ENCODE measurements around the gene TMEM144. TPM values are rescaled to one million over a fixed set of nuclear protein-coding genes. Genes with fewer than 3 reads are reported as not detected.
"Not testable (repeated sequence)": the region's sequence is repeated elsewhere in the genome, so short reads cannot be mapped to it uniquely, and the experiment has no call there.

Gene TMEM144
- total RNA-seq, 1 donor from 2014 or later: 7.6 TPM

DNA sequence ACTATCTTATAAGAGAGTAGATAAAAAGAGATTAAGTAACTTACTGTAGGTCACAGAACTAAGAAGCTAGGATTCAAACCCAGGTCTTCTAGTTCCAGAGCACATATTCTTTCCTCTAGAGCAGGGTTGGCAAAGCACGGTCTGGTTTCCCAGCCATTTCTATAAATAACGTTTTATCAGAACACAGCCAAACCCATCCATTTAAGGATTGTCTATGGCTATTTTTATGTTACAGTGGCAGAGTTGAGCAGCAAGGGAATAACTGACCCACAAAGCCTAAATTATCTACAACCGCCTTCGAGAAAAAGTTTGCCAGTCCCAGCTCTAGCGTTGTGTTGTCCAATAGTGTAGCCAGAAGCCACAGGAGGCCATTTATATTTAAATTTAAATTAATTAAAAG lies 7.5 kb downstream of the TMEM144 start:
- TF ChIP-seq, protein P1, sequence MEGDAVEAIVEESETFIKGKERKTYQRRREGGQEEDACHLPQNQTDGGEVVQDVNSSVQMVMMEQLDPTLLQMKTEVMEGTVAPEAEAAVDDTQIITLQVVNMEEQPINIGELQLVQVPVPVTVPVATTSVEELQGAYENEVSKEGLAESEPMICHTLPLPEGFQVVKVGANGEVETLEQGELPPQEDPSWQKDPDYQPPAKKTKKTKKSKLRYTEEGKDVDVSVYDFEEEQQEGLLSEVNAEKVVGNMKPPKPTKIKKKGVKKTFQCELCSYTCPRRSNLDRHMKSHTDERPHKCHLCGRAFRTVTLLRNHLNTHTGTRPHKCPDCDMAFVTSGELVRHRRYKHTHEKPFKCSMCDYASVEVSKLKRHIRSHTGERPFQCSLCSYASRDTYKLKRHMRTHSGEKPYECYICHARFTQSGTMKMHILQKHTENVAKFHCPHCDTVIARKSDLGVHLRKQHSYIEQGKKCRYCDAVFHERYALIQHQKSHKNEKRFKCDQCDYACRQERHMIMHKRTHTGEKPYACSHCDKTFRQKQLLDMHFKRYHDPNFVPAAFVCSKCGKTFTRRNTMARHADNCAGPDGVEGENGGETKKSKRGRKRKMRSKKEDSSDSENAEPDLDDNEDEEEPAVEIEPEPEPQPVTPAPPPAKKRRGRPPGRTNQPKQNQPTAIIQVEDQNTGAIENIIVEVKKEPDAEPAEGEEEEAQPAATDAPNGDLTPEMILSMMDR (IDR thresholded peaks at IDR 0.05; ENCODE audit: insufficient read depth, low read depth, low read length): no peak
- TF ChIP-seq EZH2 (IDR thresholded peaks at IDR 0.05; ENCODE audit: insufficient read depth, low read length): no peak
- Histone ChIP-seq H3K4me3 (ENCODE audit: insufficient read depth, low read depth, low read length) (no peak overlapping the region), H3K4me1 (ENCODE audit: insufficient read depth, low read length) (no peaks in the 10 kb centered on the region), H3K27ac (ENCODE audit: low read depth, low read length) (no peak overlapping the region), H3K9me3 (ENCODE audit: insufficient read depth, low read depth, low read length) (no peaks in the 10 kb centered on the region), H3K36me3 (ENCODE audit: insufficient read depth, low read length) (no peaks in the 10 kb centered on the region), H4K20me1 (ENCODE audit: insufficient read depth, low read length) (no peaks in the 10 kb centered on the region), H3K79me2 (ENCODE audit: insufficient read depth, low read length) (no peaks in the 10 kb centered on the region), H3K9ac (ENCODE audit: low read length) (no peak overlapping the region), H3K27me3 (ENCODE audit: insufficient read depth, low read length) (no peaks in the 10 kb centered on the region), H2AFZ (ENCODE audit: low read depth, low read length) (no peak overlapping the region), H3K4me2 (ENCODE audit: low read length) (no peak overlapping the region)
- Mint-ChIP-seq H3K4me1 (ENCODE audit: low read depth, unreplicated experiment) (no peaks in the 10 kb centered on the region), H3K27me3 (ENCODE audit: low read depth, unreplicated experiment) (no peaks in the 10 kb centered on the region), H3K27ac (ENCODE audit: unreplicated experiment) (no peak overlapping the region), H3K4me3 (ENCODE audit: unreplicated experiment) (no peak overlapping the region), H3K9me3 (ENCODE audit: unreplicated experiment) (no peaks in the 10 kb centered on the region), H3K36me3 (ENCODE audit: low read depth, unreplicated experiment) (no peaks in the 10 kb centered on the region)
- no peak for DNase-seq (ENCODE audit: low read depth)
- no peak for FAIRE-seq

DNA sequence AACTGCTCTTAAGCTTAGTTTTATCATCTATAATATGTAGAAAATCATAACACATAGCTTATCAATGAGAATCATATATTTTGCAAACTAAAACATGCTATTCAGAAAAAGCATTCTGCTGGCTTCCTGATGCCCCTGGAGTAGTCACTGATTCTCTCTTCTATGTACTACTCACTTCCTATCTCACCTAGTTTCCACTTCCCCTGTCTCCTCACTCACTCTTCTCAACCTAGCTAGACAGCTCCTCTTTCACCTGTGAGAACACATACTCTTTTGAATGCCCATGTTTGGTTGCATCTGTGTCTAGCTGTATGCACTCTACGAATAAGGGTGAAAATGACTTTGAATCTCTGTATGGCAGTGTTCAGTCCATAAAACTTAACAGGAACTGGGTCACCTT lies 9.3 kb downstream of the TMEM144 start:
- no peak for FAIRE-seq
- H3K27ac Mint-ChIP-seq (ENCODE audit: unreplicated experiment): no peak overlapping the region
- no peak overlapping the region for H3K27ac ChIP-seq (ENCODE audit: low read depth, low read length)

DNA sequence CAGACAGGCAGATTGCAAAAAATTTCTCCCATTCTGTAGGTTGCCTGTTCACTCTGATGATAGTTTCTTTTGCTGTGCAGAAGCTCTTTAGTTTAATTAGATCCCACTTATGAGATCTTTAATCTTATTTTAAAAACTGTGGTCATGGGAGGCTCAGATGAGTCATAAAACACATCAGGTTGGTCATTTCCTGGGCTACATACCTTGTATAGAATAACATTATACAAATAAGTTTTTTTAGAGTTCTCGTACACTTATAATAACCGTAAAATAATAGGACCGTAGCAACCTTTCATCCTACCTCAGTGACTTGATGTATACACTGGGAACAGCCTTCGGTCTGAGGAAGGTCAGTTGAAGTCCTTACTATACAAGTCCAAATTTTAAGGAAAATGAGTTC lies 14.0 kb downstream of the TMEM144 start:
- not testable (repeated sequence) for H3K9ac ChIP-seq (ENCODE audit: low read length); DNase-seq (ENCODE audit: low read depth); H3K36me3 Mint-ChIP-seq (ENCODE audit: low read depth, unreplicated experiment); H3K79me2 ChIP-seq (ENCODE audit: insufficient read depth, low read length); H3K27me3 Mint-ChIP-seq (ENCODE audit: low read depth, unreplicated experiment); H3K36me3 ChIP-seq (ENCODE audit: insufficient read depth, low read length); H3K4me1 ChIP-seq (ENCODE audit: insufficient read depth, low read length); H3K27ac ChIP-seq (ENCODE audit: low read depth, low read length); H3K4me3 Mint-ChIP-seq (ENCODE audit: unreplicated experiment); H4K20me1 ChIP-seq (ENCODE audit: insufficient read depth, low read length); H3K9me3 Mint-ChIP-seq (ENCODE audit: unreplicated experiment); H3K4me2 ChIP-seq (ENCODE audit: low read length); H3K27me3 ChIP-seq (ENCODE audit: insufficient read depth, low read length); H3K4me1 Mint-ChIP-seq (ENCODE audit: low read depth, unreplicated experiment); H3K4me3 ChIP-seq (ENCODE audit: insufficient read depth, low read depth, low read length); H3K27ac Mint-ChIP-seq (ENCODE audit: unreplicated experiment); H3K9me3 ChIP-seq (ENCODE audit: insufficient read depth, low read depth, low read length); FAIRE-seq
- peak overlapping the region; percentile 10 for H2AFZ ChIP-seq (ENCODE audit: low read depth, low read length)

More for the DNA sequence above, 9.3 kb downstream of the TMEM144 start:
- H3K27me3 Mint-ChIP-seq (ENCODE audit: low read depth, unreplicated experiment): no peaks in the 10 kb centered on the region
- Histone ChIP-seq H4K20me1 (ENCODE audit: insufficient read depth, low read length) (no peaks in the 10 kb centered on the region), H2AFZ (ENCODE audit: low read depth, low read length) (no peak overlapping the region), H3K36me3 (ENCODE audit: insufficient read depth, low read length) (no peaks in the 10 kb centered on the region), H3K4me1 (ENCODE audit: insufficient read depth, low read length) (no peaks in the 10 kb centered on the region), H3K79me2 (ENCODE audit: insufficient read depth, low read length) (no peaks in the 10 kb centered on the region), H3K4me3 (ENCODE audit: insufficient read depth, low read depth, low read length) (no peak overlapping the region), H3K4me2 (ENCODE audit: low read length) (no peak overlapping the region), H3K27me3 (ENCODE audit: insufficient read depth, low read length) (no peaks in the 10 kb centered on the region), H3K9me3 (ENCODE audit: insufficient read depth, low read depth, low read length) (no peaks in the 10 kb centered on the region), H3K9ac (ENCODE audit: low read length) (no peak overlapping the region)
- no peaks in the 10 kb centered on the region for H3K9me3 Mint-ChIP-seq (ENCODE audit: unreplicated experiment)
- no peak for DNase-seq (ENCODE audit: low read depth)
- peaks cover 2% of the 10 kb centered on the region for H3K4me1 Mint-ChIP-seq (ENCODE audit: low read depth, unreplicated experiment)
- no peak overlapping the region for H3K4me3 Mint-ChIP-seq (ENCODE audit: unreplicated experiment)
- no peaks in the 10 kb centered on the region for H3K36me3 Mint-ChIP-seq (ENCODE audit: low read depth, unreplicated experiment)
- TF ChIP-seq, protein P1 (IDR thresholded peaks at IDR 0.05; ENCODE audit: insufficient read depth, low read depth, low read length): no peak
- no peak for TF ChIP-seq EZH2 (IDR thresholded peaks at IDR 0.05; ENCODE audit: insufficient read depth, low read length)

DNA sequence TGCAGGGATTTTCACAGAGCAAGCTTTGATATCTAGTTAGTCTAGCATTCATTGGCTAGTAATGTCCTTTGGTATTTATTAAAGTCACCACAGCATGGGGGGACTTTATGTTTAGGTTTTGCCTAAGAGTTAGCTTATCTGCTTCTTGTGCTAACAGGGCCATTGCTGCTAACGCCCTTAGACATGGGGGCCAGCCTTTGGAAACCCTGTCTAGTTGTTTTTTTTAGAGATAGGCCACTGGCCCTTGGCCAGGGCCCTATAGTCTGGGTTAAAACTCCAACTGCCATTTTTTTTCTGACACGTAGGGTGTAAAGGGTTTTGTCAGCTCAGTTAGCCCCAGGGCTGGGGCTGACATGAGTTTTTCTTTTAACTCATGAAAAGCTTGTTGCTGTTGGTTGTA lies 14.7 kb downstream of the TMEM144 start:
- not testable (repeated sequence) for H3K4me1 Mint-ChIP-seq (ENCODE audit: low read depth, unreplicated experiment); H3K27me3 ChIP-seq (ENCODE audit: insufficient read depth, low read length); H3K9ac ChIP-seq (ENCODE audit: low read length); H3K27me3 Mint-ChIP-seq (ENCODE audit: low read depth, unreplicated experiment); H3K27ac ChIP-seq (ENCODE audit: low read depth, low read length); H3K9me3 Mint-ChIP-seq (ENCODE audit: unreplicated experiment); H4K20me1 ChIP-seq (ENCODE audit: insufficient read depth, low read length); H3K4me2 ChIP-seq (ENCODE audit: low read length); H3K36me3 ChIP-seq (ENCODE audit: insufficient read depth, low read length); FAIRE-seq; H3K4me3 Mint-ChIP-seq (ENCODE audit: unreplicated experiment); H2AFZ ChIP-seq (ENCODE audit: low read depth, low read length); H3K27ac Mint-ChIP-seq (ENCODE audit: unreplicated experiment); H3K36me3 Mint-ChIP-seq (ENCODE audit: low read depth, unreplicated experiment); H3K79me2 ChIP-seq (ENCODE audit: insufficient read depth, low read length); H3K4me1 ChIP-seq (ENCODE audit: insufficient read depth, low read length); DNase-seq (ENCODE audit: low read depth); H3K4me3 ChIP-seq (ENCODE audit: insufficient read depth, low read depth, low read length); H3K9me3 ChIP-seq (ENCODE audit: insufficient read depth, low read depth, low read length)

DNA sequence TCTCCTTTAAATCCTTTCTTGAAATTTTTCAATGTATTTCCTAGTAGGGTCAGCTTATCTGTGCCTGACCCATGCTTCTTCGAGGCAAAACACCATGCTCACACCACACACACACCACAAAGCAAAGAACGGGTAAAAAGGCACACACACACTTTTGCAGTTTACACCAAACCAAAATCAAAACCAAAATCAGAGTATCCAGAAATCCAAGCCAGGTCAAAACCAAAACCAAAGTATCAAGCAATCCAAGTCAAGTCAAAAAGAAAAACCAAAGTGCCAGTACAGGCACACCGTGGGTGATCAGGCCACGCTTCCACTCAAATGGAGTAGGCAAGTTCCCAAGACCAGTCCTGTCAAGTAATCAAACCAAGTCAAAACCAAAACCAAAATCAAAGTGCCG lies 17.6 kb downstream of the TMEM144 start:
- not testable (repeated sequence) for H4K20me1 ChIP-seq (ENCODE audit: insufficient read depth, low read length); H3K36me3 ChIP-seq (ENCODE audit: insufficient read depth, low read length); H3K27ac Mint-ChIP-seq (ENCODE audit: unreplicated experiment); H3K4me1 Mint-ChIP-seq (ENCODE audit: low read depth, unreplicated experiment); H3K4me1 ChIP-seq (ENCODE audit: insufficient read depth, low read length); H3K9me3 ChIP-seq (ENCODE audit: insufficient read depth, low read depth, low read length); H3K36me3 Mint-ChIP-seq (ENCODE audit: low read depth, unreplicated experiment); H3K4me3 Mint-ChIP-seq (ENCODE audit: unreplicated experiment); H3K4me2 ChIP-seq (ENCODE audit: low read length); H3K9me3 Mint-ChIP-seq (ENCODE audit: unreplicated experiment); H3K79me2 ChIP-seq (ENCODE audit: insufficient read depth, low read length); H3K27ac ChIP-seq (ENCODE audit: low read depth, low read length); H3K4me3 ChIP-seq (ENCODE audit: insufficient read depth, low read depth, low read length); H3K27me3 ChIP-seq (ENCODE audit: insufficient read depth, low read length); H3K9ac ChIP-seq (ENCODE audit: low read length); DNase-seq (ENCODE audit: low read depth); H2AFZ ChIP-seq (ENCODE audit: low read depth, low read length); FAIRE-seq; H3K27me3 Mint-ChIP-seq (ENCODE audit: low read depth, unreplicated experiment)
